DND-41 (cell line): Measurements from ENCODE around the gene PKDREJ.

Source experiments
- ATAC-seq: fragments of 200-7000 bp; cut with Tn5 transposase; 3 replicates; pipeline ENCODE4 v1.9.1; 2021; ENCODE audit warnings: low read depth; ENCODE audit not compliant: insufficient read depth
- DNase-seq: peaks from one replicate; pipeline ENCODE4 v3.0.0-alpha.2; 2020
- H2AFZ ChIP-seq: 2 replicates; pipeline ENCODE4 v1.6.0; 2012; ENCODE audit warnings: low read depth, low read length
- H3K27ac ChIP-seq: 2 replicates; pipeline ENCODE4 v1.5.1; 2012; ENCODE audit warnings: low read length, inconsistent platforms
- H3K27me3 ChIP-seq: fragments of 200-600 bp; sonication (generic); 2 replicates; pipeline ENCODE4 v1.6.0; 2012; ENCODE audit warnings: low read length, mild to moderate bottlenecking, inconsistent platforms; ENCODE audit not compliant: insufficient read depth, poor library complexity
- H3K36me3 ChIP-seq: 2 replicates; pipeline ENCODE4 v1.5.1; 2012; ENCODE audit warnings: low read length, inconsistent platforms; ENCODE audit not compliant: insufficient read depth
- H3K4me1 ChIP-seq: 2 replicates; pipeline ENCODE4 v1.5.1; 2012; ENCODE audit warnings: mild to moderate bottlenecking, low read length; ENCODE audit not compliant: insufficient read depth
- H3K4me2 ChIP-seq: 2 replicates; pipeline ENCODE4 v1.6.0; 2012; ENCODE audit warnings: mild to moderate bottlenecking, moderate library complexity, low read length, inconsistent platforms; ENCODE audit not compliant: insufficient read depth
- H3K4me3 ChIP-seq, 2 experiments: fragments of 200-600 bp in 1 of 2; shearing (Covaris generic) in 1 of 2; 2 replicates each; pipeline ENCODE4 v1.5.1; 2012 to 2016; ENCODE audit warnings: inconsistent platforms in 2 of 2, low read length in 2 of 2, mild to moderate bottlenecking in 2 of 2, low read depth in 1 of 2, moderate library complexity in 1 of 2
- H3K79me2 ChIP-seq: 2 replicates; pipeline ENCODE4 v1.6.0; 2012; ENCODE audit warnings: low read length, inconsistent platforms; ENCODE audit not compliant: insufficient read depth
- H3K9ac ChIP-seq: 2 replicates; pipeline ENCODE4 v1.6.0; 2012; ENCODE audit warnings: low read depth, mild to moderate bottlenecking, inconsistent platforms, low read length, moderate library complexity
- H3K9me3 ChIP-seq: 2 replicates; pipeline ENCODE4 v1.5.1; 2012; ENCODE audit warnings: low read length, moderate library complexity, mild to moderate bottlenecking, inconsistent platforms; ENCODE audit not compliant: insufficient read depth, severe bottlenecking
- H4K20me1 ChIP-seq: 2 replicates; pipeline ENCODE4 v1.6.0; 2012; ENCODE audit warnings: low read length; ENCODE audit not compliant: insufficient read depth
- EZH2 ChIP-seq: IDR thresholded peaks from 3 replicates; pipeline ENCODE4 v1.6.1; 2012; ENCODE audit warnings: borderline replicate concordance, low read depth, mild to moderate bottlenecking, moderate library complexity, low read length, inconsistent platforms; ENCODE audit not compliant: severe bottlenecking
- TF ChIP-seq, protein P1 (sequence below): IDR thresholded peaks from 2 replicates; pipeline ENCODE4 v1.5.1; 2012; ENCODE audit warnings: borderline replicate concordance, low read length, moderate library complexity, mild to moderate bottlenecking; ENCODE audit not compliant: poor library complexity, severe bottlenecking; ENCODE audit errors: extremely low read depth

Gene PKDREJ

DNA sequence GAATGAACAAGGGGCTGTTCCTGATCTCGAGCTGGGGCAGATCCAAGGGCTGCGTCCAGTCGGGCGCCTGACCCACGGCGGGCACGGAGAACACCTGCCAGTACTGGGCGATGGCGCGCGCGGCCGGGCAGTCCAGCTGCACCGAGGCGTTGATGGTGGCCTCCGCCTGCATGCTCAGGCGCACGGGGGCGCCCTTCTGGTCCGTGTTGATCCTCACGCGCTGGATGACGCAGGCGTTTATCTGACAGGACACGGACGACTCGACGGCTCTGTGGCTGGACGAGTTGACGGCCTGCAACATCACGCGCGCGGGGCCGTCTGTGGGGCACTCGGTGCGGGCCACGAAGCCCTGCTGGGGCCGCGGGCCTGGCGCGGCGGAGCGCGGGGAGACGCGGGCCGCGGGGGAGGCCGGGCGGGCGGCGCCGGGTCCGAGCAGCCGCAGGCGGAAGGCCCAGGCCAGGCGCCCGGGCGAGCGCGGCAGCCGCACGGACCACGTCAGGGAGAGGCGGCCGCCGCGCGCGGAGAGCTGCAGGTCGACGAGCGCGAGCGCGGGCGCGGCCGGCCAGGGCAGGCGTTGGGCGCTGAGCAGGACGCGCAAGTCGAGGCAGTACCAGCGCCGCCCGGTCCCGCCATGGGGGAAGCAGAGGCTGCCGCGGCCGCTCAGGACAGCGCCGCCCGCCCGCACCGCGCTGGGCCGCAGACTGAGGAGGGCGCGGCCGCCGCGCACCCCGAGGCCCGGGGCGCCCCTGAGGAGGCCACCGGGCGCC lies 511 bp downstream of the PKDREJ start:
- TF ChIP-seq, protein P1, sequence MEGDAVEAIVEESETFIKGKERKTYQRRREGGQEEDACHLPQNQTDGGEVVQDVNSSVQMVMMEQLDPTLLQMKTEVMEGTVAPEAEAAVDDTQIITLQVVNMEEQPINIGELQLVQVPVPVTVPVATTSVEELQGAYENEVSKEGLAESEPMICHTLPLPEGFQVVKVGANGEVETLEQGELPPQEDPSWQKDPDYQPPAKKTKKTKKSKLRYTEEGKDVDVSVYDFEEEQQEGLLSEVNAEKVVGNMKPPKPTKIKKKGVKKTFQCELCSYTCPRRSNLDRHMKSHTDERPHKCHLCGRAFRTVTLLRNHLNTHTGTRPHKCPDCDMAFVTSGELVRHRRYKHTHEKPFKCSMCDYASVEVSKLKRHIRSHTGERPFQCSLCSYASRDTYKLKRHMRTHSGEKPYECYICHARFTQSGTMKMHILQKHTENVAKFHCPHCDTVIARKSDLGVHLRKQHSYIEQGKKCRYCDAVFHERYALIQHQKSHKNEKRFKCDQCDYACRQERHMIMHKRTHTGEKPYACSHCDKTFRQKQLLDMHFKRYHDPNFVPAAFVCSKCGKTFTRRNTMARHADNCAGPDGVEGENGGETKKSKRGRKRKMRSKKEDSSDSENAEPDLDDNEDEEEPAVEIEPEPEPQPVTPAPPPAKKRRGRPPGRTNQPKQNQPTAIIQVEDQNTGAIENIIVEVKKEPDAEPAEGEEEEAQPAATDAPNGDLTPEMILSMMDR = no peak
- no peak for TF ChIP-seq EZH2
- no peaks in the 10 kb centered on the region for H3K79me2 ChIP-seq
- ATAC-seq (no peak), DNase-seq (no peak)
- no peaks in the 10 kb centered on the region for H3K27me3 ChIP-seq
- H3K4me3 ChIP-seq = no peak overlapping the region
- H4K20me1 ChIP-seq = no peaks in the 10 kb centered on the region
- no peak overlapping the region for H3K27ac ChIP-seq
- no peak overlapping the region for H2AFZ ChIP-seq
- H3K9me3 ChIP-seq = peaks cover 10% of the 10 kb centered on the region
- H3K36me3 ChIP-seq = no peaks in the 10 kb centered on the region
- H3K4me1 ChIP-seq = peaks cover 11% of the 10 kb centered on the region
- H3K9ac ChIP-seq = no peak overlapping the region
- no peak overlapping the region for H3K4me2 ChIP-seq

DNA sequence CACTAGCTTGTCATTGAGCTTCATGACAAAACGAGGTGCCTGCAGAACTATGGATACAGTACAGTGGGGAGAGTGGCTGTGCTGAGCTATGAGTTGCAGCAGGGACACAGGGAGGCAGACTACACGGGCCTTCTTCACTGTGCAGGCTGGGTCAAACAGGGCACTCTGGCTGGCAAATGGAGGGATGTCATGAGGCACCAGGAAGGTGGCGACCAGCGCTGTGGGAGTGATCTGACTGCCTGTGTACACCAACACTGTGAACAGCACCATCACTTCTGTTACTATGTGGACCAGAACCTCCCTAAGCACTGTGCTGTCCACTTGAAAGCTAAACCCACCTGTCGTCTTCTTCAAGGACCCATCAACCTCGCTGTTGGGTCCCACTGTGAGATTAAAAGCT lies 3.1 kb downstream of the PKDREJ start:
- H3K9ac ChIP-seq = no peak overlapping the region
- H3K79me2 ChIP-seq = no peaks in the 10 kb centered on the region
- ATAC-seq = no peak
- no peak for TF ChIP-seq EZH2
- TF ChIP-seq, protein P1 = no peak
- no peaks in the 10 kb centered on the region for H3K4me1 ChIP-seq
- no peak overlapping the region for H3K4me3 ChIP-seq
- no peaks in the 10 kb centered on the region for H3K27me3 ChIP-seq
- no peaks in the 10 kb centered on the region for H4K20me1 ChIP-seq
- H3K27ac ChIP-seq = no peak overlapping the region
- no peaks in the 10 kb centered on the region for H3K36me3 ChIP-seq
- H3K4me2 ChIP-seq = no peak overlapping the region
- DNase-seq = no peak
- H2AFZ ChIP-seq = no peak overlapping the region
- H3K9me3 ChIP-seq = peaks cover 4% of the 10 kb centered on the region

DNA sequence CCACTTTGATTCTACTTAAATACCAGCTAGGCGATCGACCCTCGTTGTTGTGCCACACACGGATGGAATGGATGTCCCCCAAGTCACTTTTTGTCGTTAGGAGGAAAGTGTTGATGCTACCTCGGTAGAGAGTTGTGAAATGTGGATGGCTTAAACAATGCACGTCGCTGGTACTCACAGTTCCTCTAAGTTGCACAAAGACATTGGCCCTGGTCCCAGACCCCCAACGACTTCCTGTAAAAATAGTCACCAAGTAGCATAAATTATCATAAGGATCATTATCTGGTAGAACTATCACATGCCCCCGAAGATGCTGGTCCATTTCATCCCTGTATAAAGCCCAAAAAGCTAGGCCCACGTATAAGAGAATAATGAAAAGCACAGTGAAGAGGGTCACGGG lies 3.8 kb downstream of the PKDREJ start:
- no peak overlapping the region for H3K4me2 ChIP-seq
- H3K9me3 ChIP-seq = peaks cover 2% of the 10 kb centered on the region
- no peak overlapping the region for H3K4me3 ChIP-seq
- H3K9ac ChIP-seq = no peak overlapping the region
- H3K27ac ChIP-seq = no peak overlapping the region
- peaks cover 6% of the 10 kb centered on the region for H3K4me1 ChIP-seq
- DNase-seq (no peak), ATAC-seq (no peak)
- no peaks in the 10 kb centered on the region for H4K20me1 ChIP-seq
- no peaks in the 10 kb centered on the region for H3K27me3 ChIP-seq
- no peak overlapping the region for H2AFZ ChIP-seq
- TF ChIP-seq EZH2 = no peak
- TF ChIP-seq, protein P1 = no peak
- no peaks in the 10 kb centered on the region for H3K79me2 ChIP-seq
- no peaks in the 10 kb centered on the region for H3K36me3 ChIP-seq
